ENCODE measurements around the gene CTRB2. TPM values are rescaled to one million over a fixed set of nuclear protein-coding genes. Genes with fewer than 3 reads are reported as not detected.

The CTRB2 gene
- total RNA-seq, 2 experiments from 2014 or later, result not detected

DNA sequence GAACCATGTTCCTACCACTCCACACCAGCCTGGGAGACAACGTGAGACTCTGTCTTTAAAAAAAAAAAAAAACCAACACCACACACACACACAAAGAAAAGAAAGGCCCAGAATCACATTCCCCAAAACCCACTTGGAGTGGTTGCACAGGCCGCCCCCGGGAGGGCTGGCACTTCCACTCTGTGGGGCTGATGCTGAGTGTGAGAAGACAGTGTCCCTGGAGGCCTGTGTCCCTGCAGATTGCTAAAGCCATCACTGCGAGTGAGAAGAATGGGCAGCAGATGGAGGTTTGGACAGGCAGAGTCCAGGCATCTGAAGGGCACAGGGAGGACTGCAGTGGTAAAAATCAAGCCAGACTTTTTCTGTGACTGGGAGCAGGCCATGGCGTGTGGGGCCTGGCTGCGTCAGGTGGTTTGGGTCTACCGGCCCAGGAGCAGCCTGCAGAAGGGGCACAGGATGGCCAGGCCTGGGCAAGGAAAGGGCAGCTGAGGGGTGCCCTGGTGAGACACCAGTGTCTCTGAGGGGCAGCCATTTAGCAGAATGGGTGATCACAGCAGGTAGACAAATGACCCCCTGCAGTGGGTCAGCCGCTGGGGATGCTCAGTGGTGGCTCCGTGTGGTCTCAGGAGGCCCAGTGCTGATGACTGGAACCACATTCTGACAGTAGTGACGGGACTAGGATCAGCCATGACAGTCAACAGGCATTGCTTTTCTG is 13.1 kb downstream of the CTRB2 start:
- Histone ChIP-seq H3K4me2 (ENCODE audit: low read length) (no peak overlapping the region), H4K20me1 (ENCODE audit: insufficient read depth, low read length) (no peaks in the 10 kb centered on the region), H3K36me3 (ENCODE audit: insufficient read depth, low read length) (no peaks in the 10 kb centered on the region), H3K9me3 (ENCODE audit: low read length) (no peaks in the 10 kb centered on the region), H2AFZ (ENCODE audit: low read length) (no peak overlapping the region), H3K4me3 (ENCODE audit: low read depth, low read length, poor library complexity, severe bottlenecking) (no peak overlapping the region), H3K4me1 (ENCODE audit: insufficient read depth, low read length, poor library complexity, severe bottlenecking) (no peaks in the 10 kb centered on the region), H3K79me2 (ENCODE audit: insufficient read depth, low read depth, low read length) (no peaks in the 10 kb centered on the region), H3K27ac (ENCODE audit: low read depth, low read length, poor library complexity, severe bottlenecking) (no peak overlapping the region), H3K9me2 (ENCODE audit: insufficient read depth, low read length) (no peaks in the 10 kb centered on the region)
- DNase-seq (ENCODE audit: low spot score), result no peak
- intact Hi-C loops (cut with micrococcal nuclease; ENCODE audit: unreplicated experiment), result no loop called here
- TF ChIP-seq CTCF (conservative IDR thresholded peaks at IDR 0.05; ENCODE audit: low read length), result no peak
- TF ChIP-seq EZH2phosphoT487 (IDR thresholded peaks at IDR 0.05; ENCODE audit: borderline replicate concordance, low read depth, low read length), result no peak
- ChIA-PET POLR2A (interaction anchor here (0.6 kb wide), 1 partner anchor 10 kb away, joined by 4 read pairs; no protein-coding TSS in a partner anchor), CTCF (ENCODE audit: unreplicated experiment) (no interaction called here)
- BruUV-seq (replicated peaks), result no TSS peak

GRCh38 chr16:75193265-75193650 is 13.7 kb downstream of the CTRB2 start:
- no peaks in the 10 kb centered on the region for H3K9me3 ChIP-seq (ENCODE audit: low read length)
- H3K79me2 ChIP-seq (ENCODE audit: insufficient read depth, low read depth, low read length), result no peaks in the 10 kb centered on the region
- H3K9me2 ChIP-seq (ENCODE audit: insufficient read depth, low read length), result no peaks in the 10 kb centered on the region
- no peak for DNase-seq (ENCODE audit: low spot score)
- TF ChIP-seq EZH2phosphoT487 (IDR thresholded peaks at IDR 0.05; ENCODE audit: borderline replicate concordance, low read depth, low read length) (no peak), CTCF (conservative IDR thresholded peaks at IDR 0.05; ENCODE audit: low read length) (no peak)
- H3K36me3 ChIP-seq (ENCODE audit: insufficient read depth, low read length), result no peaks in the 10 kb centered on the region
- H2AFZ ChIP-seq (ENCODE audit: low read length), result no peak overlapping the region
- BruUV-seq (replicated peaks), result no TSS peak
- intact Hi-C loops (cut with micrococcal nuclease; ENCODE audit: unreplicated experiment), result no loop called here
- H3K27ac ChIP-seq (ENCODE audit: low read depth, low read length, poor library complexity, severe bottlenecking), result no peak overlapping the region
- H3K4me3 ChIP-seq (ENCODE audit: low read depth, low read length, poor library complexity, severe bottlenecking), result no peak overlapping the region
- ChIA-PET CTCF (ENCODE audit: unreplicated experiment) (no interaction called here), POLR2A (interaction anchor here (0.6 kb wide), 1 partner anchor 9 kb away, joined by 4 read pairs; no protein-coding TSS in a partner anchor)
- no peak overlapping the region for H3K4me2 ChIP-seq (ENCODE audit: low read length)
- no peaks in the 10 kb centered on the region for H4K20me1 ChIP-seq (ENCODE audit: insufficient read depth, low read length)
- no peaks in the 10 kb centered on the region for H3K4me1 ChIP-seq (ENCODE audit: insufficient read depth, low read length, poor library complexity, severe bottlenecking)

GRCh38 chr16:75192606-75193264 is 14.2 kb downstream of the CTRB2 start:
- ChIA-PET CTCF (ENCODE audit: unreplicated experiment) (no interaction called here), POLR2A (no interaction called here)
- no peak overlapping the region for H3K4me2 ChIP-seq (ENCODE audit: low read length)
- H2AFZ ChIP-seq (ENCODE audit: low read length), result no peak overlapping the region
- no peaks in the 10 kb centered on the region for H3K9me3 ChIP-seq (ENCODE audit: low read length)
- intact Hi-C loops (cut with micrococcal nuclease; ENCODE audit: unreplicated experiment), result no loop called here
- no peaks in the 10 kb centered on the region for H3K36me3 ChIP-seq (ENCODE audit: insufficient read depth, low read length)
- H3K9me2 ChIP-seq (ENCODE audit: insufficient read depth, low read length), result no peaks in the 10 kb centered on the region
- no peak for TF ChIP-seq CTCF (conservative IDR thresholded peaks at IDR 0.05; ENCODE audit: low read length)
- no peak for TF ChIP-seq EZH2phosphoT487 (IDR thresholded peaks at IDR 0.05; ENCODE audit: borderline replicate concordance, low read depth, low read length)
- no TSS peak for BruUV-seq (replicated peaks)
- H3K79me2 ChIP-seq (ENCODE audit: insufficient read depth, low read depth, low read length), result no peaks in the 10 kb centered on the region
- no peaks in the 10 kb centered on the region for H4K20me1 ChIP-seq (ENCODE audit: insufficient read depth, low read length)
- H3K27ac ChIP-seq (ENCODE audit: low read depth, low read length, poor library complexity, severe bottlenecking), result no peak overlapping the region
- no peak for DNase-seq (ENCODE audit: low spot score)
- H3K4me1 ChIP-seq (ENCODE audit: insufficient read depth, low read length, poor library complexity, severe bottlenecking), result no peaks in the 10 kb centered on the region
- H3K4me3 ChIP-seq (ENCODE audit: low read depth, low read length, poor library complexity, severe bottlenecking), result no peak overlapping the region
